ENCODE results near the gene TPK1. TPM values are rescaled to one million over a fixed set of nuclear protein-coding genes. Genes with fewer than 3 reads are reported as not detected.

TPK1 gene
- total and polyA plus RNA-seq, 2 donors (not counting 1 experiment from before 2014, with no cell fraction given): 2.4 to 4.1 TPM

- Histone ChIP-seq H3K27me3 (ENCODE audit: control insufficient read depth, insufficient read depth, low read length) (no peaks in the 10 kb centered on the region), H3K27ac (ENCODE audit: insufficient read depth, low read length) (no peak overlapping the region), H3K4me1 (ENCODE audit: control insufficient read depth, extremely low read depth, insufficient read depth, low read length) (no peaks in the 10 kb centered on the region), H2AFZ (ENCODE audit: low read length) (no peak overlapping the region), H3K36me3 (ENCODE audit: control insufficient read depth, insufficient read depth, low read length) (no peaks in the 10 kb centered on the region), H3K4me2 (ENCODE audit: extremely low read depth, insufficient read depth, low read length) (no peak overlapping the region), H3K4me3 (replicated peaks in 1 of 4; ENCODE audit: control extremely low read depth in 1 of 4, insufficient read depth in 1 of 4, low read depth in 3 of 4, low read length in 4 of 4) (no peak overlapping the region), H4K20me1 (ENCODE audit: control insufficient read depth, extremely low read depth, insufficient read depth, low read length) (no peaks in the 10 kb centered on the region), H3K79me2 (ENCODE audit: control insufficient read depth, insufficient read depth, low read length) (no peaks in the 10 kb centered on the region), H3K9ac (ENCODE audit: insufficient read depth, low read length) (no peak overlapping the region), H3K9me3 (ENCODE audit: control insufficient read depth, insufficient read depth, low read depth, low read length) (no peaks in the 10 kb centered on the region)
- TF ChIP-seq, protein P1, sequence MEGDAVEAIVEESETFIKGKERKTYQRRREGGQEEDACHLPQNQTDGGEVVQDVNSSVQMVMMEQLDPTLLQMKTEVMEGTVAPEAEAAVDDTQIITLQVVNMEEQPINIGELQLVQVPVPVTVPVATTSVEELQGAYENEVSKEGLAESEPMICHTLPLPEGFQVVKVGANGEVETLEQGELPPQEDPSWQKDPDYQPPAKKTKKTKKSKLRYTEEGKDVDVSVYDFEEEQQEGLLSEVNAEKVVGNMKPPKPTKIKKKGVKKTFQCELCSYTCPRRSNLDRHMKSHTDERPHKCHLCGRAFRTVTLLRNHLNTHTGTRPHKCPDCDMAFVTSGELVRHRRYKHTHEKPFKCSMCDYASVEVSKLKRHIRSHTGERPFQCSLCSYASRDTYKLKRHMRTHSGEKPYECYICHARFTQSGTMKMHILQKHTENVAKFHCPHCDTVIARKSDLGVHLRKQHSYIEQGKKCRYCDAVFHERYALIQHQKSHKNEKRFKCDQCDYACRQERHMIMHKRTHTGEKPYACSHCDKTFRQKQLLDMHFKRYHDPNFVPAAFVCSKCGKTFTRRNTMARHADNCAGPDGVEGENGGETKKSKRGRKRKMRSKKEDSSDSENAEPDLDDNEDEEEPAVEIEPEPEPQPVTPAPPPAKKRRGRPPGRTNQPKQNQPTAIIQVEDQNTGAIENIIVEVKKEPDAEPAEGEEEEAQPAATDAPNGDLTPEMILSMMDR (conservative IDR thresholded peaks at IDR 0.05 in 1 of 2, IDR thresholded peaks at IDR 0.05 in 1 of 2; ENCODE audit: low read depth in 1 of 2, low read length in 2 of 2): no peak
- TF ChIP-seq EZH2 (IDR thresholded peaks at IDR 0.05; ENCODE audit: low read length, missing control alignments): no peak
- DNase-seq (ENCODE audit: low read depth in 2 of 2): peak in 1 of 2 donors; percentile 1
Measured at GRCh38 chr7:144438759-144439158, 397.1 kb downstream of the TPK1 start.

DNA sequence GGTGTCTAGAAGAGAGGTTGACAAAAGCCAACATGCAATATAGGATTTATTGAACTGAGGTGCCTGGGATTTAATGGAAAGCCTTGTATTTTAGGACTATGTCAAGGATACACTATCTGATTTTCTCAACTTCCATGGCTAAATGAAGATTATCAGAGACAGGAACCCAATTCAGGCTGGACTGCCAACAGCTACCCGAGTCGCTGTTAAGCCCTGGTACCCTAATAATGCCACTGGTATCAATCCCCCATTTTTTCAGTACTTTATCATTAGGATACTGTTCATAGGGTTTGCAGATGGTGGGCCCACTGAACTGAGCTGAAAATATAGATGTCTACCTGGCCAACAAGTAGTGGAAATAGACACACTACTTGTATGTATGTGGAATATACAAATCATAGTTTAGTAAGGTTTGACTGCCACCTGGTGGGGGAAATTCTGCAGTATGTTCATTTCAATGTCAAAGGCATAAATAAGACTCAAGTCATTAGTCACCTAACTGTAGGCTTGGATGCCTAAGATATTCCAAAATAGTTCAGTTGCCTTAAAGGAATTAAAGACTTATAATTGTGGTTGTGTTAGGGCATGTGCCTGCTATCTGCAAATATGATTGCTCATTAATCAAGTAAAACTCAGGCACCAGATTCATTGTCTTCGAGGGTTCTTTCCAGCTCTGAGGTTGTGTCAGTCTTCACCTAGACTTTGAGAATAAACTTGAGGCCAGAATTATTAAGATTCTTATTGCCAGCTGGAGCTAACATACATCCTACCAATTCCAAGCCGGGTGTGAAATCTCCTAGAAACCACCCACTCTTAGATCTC lies 398.3 kb downstream of the TPK1 start:
- TF ChIP-seq, protein P1 (conservative IDR thresholded peaks at IDR 0.05 in 1 of 2, IDR thresholded peaks at IDR 0.05 in 1 of 2; ENCODE audit: low read depth in 1 of 2, low read length in 2 of 2): peak; percentile 43 to 62
- TF ChIP-seq EZH2 (IDR thresholded peaks at IDR 0.05; ENCODE audit: low read length, missing control alignments): no peak
- Histone ChIP-seq H4K20me1 (ENCODE audit: control insufficient read depth, extremely low read depth, insufficient read depth, low read length) (no peaks in the 10 kb centered on the region), H3K79me2 (ENCODE audit: control insufficient read depth, insufficient read depth, low read length) (no peaks in the 10 kb centered on the region), H3K4me1 (ENCODE audit: control insufficient read depth, extremely low read depth, insufficient read depth, low read length) (no peaks in the 10 kb centered on the region), H3K4me3 (replicated peaks in 1 of 4; ENCODE audit: control extremely low read depth in 1 of 4, insufficient read depth in 1 of 4, low read depth in 3 of 4, low read length in 4 of 4) (no peak overlapping the region), H3K27ac (ENCODE audit: insufficient read depth, low read length) (no peak overlapping the region), H3K4me2 (ENCODE audit: extremely low read depth, insufficient read depth, low read length) (no peak overlapping the region), H2AFZ (ENCODE audit: low read length) (no peak overlapping the region), H3K27me3 (ENCODE audit: control insufficient read depth, insufficient read depth, low read length) (no peaks in the 10 kb centered on the region), H3K9ac (ENCODE audit: insufficient read depth, low read length) (no peak overlapping the region), H3K9me3 (ENCODE audit: control insufficient read depth, insufficient read depth, low read depth, low read length) (no peaks in the 10 kb centered on the region), H3K36me3 (ENCODE audit: control insufficient read depth, insufficient read depth, low read length) (no peaks in the 10 kb centered on the region)
- DNase-seq (ENCODE audit: low read depth in 2 of 2): peak; percentile 47 to 79

GRCh38 chr7:144436500-144436899 lies 399.4 kb downstream of the TPK1 start:
- H3K9ac ChIP-seq (ENCODE audit: insufficient read depth, low read length): no peak overlapping the region
- no peak overlapping the region for H3K4me2 ChIP-seq (ENCODE audit: extremely low read depth, insufficient read depth, low read length)
- H3K4me3 ChIP-seq (replicated peaks in 1 of 4; ENCODE audit: control extremely low read depth in 1 of 4, insufficient read depth in 1 of 4, low read depth in 3 of 4, low read length in 4 of 4): no peak overlapping the region
- H3K36me3 ChIP-seq (ENCODE audit: control insufficient read depth, insufficient read depth, low read length): no peaks in the 10 kb centered on the region
- no peak overlapping the region for H3K27ac ChIP-seq (ENCODE audit: insufficient read depth, low read length)
- H2AFZ ChIP-seq (ENCODE audit: low read length): no peak overlapping the region
- H3K79me2 ChIP-seq (ENCODE audit: control insufficient read depth, insufficient read depth, low read length): no peaks in the 10 kb centered on the region
- H3K27me3 ChIP-seq (ENCODE audit: control insufficient read depth, insufficient read depth, low read length): no peaks in the 10 kb centered on the region
- TF ChIP-seq, protein P1 (conservative IDR thresholded peaks at IDR 0.05 in 1 of 2, IDR thresholded peaks at IDR 0.05 in 1 of 2; ENCODE audit: low read depth in 1 of 2, low read length in 2 of 2): no peak
- TF ChIP-seq EZH2 (IDR thresholded peaks at IDR 0.05; ENCODE audit: low read length, missing control alignments): no peak
- no peaks in the 10 kb centered on the region for H3K9me3 ChIP-seq (ENCODE audit: control insufficient read depth, insufficient read depth, low read depth, low read length)
- H3K4me1 ChIP-seq (ENCODE audit: control insufficient read depth, extremely low read depth, insufficient read depth, low read length): no peaks in the 10 kb centered on the region
- DNase-seq (ENCODE audit: low read depth in 2 of 2): no peak
- no peaks in the 10 kb centered on the region for H4K20me1 ChIP-seq (ENCODE audit: control insufficient read depth, extremely low read depth, insufficient read depth, low read length)
